Chondrocyte (in vitro differentiated cells): ENCODE results near the gene JMJD7. TPM values are rescaled to one million over a fixed set of nuclear protein-coding genes. Genes with fewer than 3 reads are reported as not detected.

Source experiments
- DNase-seq: peaks from one replicate; pipeline ENCODE4 v3.0.0; 2021; ENCODE audit warnings: mixed read lengths, low spot score
- H3K27ac Mint-ChIP-seq: one replicate; pipeline ENCODE4 v1.8.0; 2021; ENCODE audit warnings: mild to moderate bottlenecking, moderate library complexity, mixed read lengths; ENCODE audit not compliant: unreplicated experiment
- H3K27me3 Mint-ChIP-seq: 2 replicates; pipeline ENCODE4 v1.8.0; 2021; ENCODE audit warnings: low read depth, mixed read lengths
- H3K36me3 Mint-ChIP-seq: 2 replicates; pipeline ENCODE4 v1.8.0; 2021; ENCODE audit warnings: low read depth, mixed read lengths
- H3K4me1 Mint-ChIP-seq: 2 replicates; pipeline ENCODE4 v1.8.0; 2021; ENCODE audit warnings: low read depth, mild to moderate bottlenecking, mixed read lengths
- H3K4me3 Mint-ChIP-seq: one replicate; pipeline ENCODE4 v1.8.0; 2021; ENCODE audit warnings: mild to moderate bottlenecking, moderate library complexity, mixed read lengths; ENCODE audit not compliant: unreplicated experiment
- H3K9me3 Mint-ChIP-seq: 2 replicates; pipeline ENCODE4 v1.8.0; 2021; ENCODE audit warnings: low read depth, mixed read lengths
- CTCF ChIP-seq: fragments of 200-600 bp; sonication (generic); IDR thresholded peaks from 2 replicates; pipeline ENCODE4 v1.5.0; 2021; ENCODE audit warnings: antibody characterized with exemption, mild to moderate bottlenecking, moderate library complexity
- total RNA-seq: library from RNA; stranded (reverse); gene quantifications from 3 replicates; pipeline ENCODE4 v1.2.1, GENCODE V29; 2021

The JMJD7 gene
- total RNA-seq, 1 donor from 2014 or later = 5.2 TPM

- H3K36me3 Mint-ChIP-seq = peaks cover 15% of the 10 kb centered on the region
- H3K9me3 Mint-ChIP-seq = no peaks in the 10 kb centered on the region
- H3K4me3 Mint-ChIP-seq = no peak overlapping the region
- peaks cover 32% of the 10 kb centered on the region for H3K4me1 Mint-ChIP-seq
- no peak for DNase-seq
- H3K27ac Mint-ChIP-seq = no peak overlapping the region
- no peak for TF ChIP-seq CTCF
- H3K27me3 Mint-ChIP-seq = no peaks in the 10 kb centered on the region
Observed at GRCh38 chr15:41801850-41802455, 25.9 kb upstream of the JMJD7 start.

- Mint-ChIP-seq H3K9me3 (no peaks in the 10 kb centered on the region), H3K27ac (peak overlapping the region; percentile 52), H3K36me3 (peaks cover 15% of the 10 kb centered on the region), H3K4me1 (peaks cover 15% of the 10 kb centered on the region), H3K4me3 (no peak overlapping the region), H3K27me3 (no peaks in the 10 kb centered on the region)
- no peak for DNase-seq
- TF ChIP-seq CTCF = no peak
Observed at GRCh38 chr15:41804361-41804760, 23.5 kb upstream of the JMJD7 start.

GRCh38 chr15:41804916-41805666, 22.8 kb upstream of the JMJD7 start:
- peaks cover 13% of the 10 kb centered on the region for H3K4me1 Mint-ChIP-seq
- H3K9me3 Mint-ChIP-seq = no peaks in the 10 kb centered on the region
- H3K4me3 Mint-ChIP-seq = no peak overlapping the region
- peak overlapping the region; percentile 52 for H3K27ac Mint-ChIP-seq
- peaks cover 10% of the 10 kb centered on the region for H3K36me3 Mint-ChIP-seq
- no peaks in the 10 kb centered on the region for H3K27me3 Mint-ChIP-seq
- DNase-seq = no peak
- no peak for TF ChIP-seq CTCF

GRCh38 chr15:41805711-41806110, 22.2 kb upstream of the JMJD7 start:
- no peak for DNase-seq
- Mint-ChIP-seq H3K4me1 (peaks cover 13% of the 10 kb centered on the region), H3K4me3 (no peak overlapping the region), H3K9me3 (no peaks in the 10 kb centered on the region), H3K27me3 (no peaks in the 10 kb centered on the region), H3K36me3 (peaks cover 6% of the 10 kb centered on the region), H3K27ac (no peak overlapping the region)
- no peak for TF ChIP-seq CTCF

DNA sequence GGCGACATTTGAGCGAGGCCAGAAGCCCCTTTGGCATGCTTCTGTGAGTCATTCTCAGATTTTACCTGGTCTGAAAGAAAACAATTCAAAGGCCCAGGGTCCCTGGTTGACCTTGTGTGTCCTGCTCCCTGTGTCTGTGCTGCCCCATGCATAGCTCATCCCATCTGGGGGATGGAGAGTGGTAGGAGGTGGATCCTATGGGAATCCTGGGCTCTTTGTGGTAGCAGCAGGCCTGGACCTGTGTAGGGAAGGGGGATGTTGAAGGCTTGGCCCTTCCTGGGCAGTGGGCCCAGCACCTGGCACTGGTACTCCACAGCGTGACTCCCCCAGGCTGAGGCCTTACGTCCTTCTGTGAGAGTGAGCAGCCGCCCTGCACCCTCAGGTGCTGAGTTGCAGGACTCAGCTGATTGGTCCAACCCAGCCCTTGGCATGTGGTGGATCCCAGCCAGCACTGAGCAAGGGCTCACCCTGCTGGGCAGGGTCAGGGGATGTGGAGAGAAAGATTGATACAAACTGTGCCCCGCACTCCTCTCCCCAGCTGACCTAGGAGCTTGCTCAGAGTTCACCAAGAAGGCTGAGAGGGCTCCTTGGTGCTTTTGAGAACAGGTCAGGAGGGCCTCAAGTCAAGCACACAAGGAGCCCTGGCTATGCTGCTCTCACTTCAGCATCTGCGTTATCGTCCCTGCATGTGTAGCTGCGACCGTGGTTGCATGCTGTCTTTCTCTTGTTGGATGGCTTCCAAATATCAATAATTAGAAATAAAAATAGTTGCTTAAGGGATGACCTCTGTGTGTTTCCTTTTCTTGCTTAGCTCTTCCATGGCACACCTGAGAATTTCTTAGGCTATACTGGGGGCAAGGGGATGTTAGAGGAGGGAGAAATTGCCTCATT, 21.4 kb upstream of the JMJD7 start:
- Mint-ChIP-seq H3K4me1 (peaks cover 13% of the 10 kb centered on the region), H3K36me3 (peaks cover 2% of the 10 kb centered on the region), H3K27ac (no peak overlapping the region), H3K4me3 (no peak overlapping the region), H3K9me3 (no peaks in the 10 kb centered on the region), H3K27me3 (no peaks in the 10 kb centered on the region)
- no peak for TF ChIP-seq CTCF
- DNase-seq = no peak
